RPMI7951 (cell line): ENCODE measurements around the gene ANO9. TPM values are rescaled to one million over a fixed set of nuclear protein-coding genes. Genes with fewer than 3 reads are reported as not detected.
A peak's percentile ranks its signal among the peaks of the same experiment; 100 is the strongest.

ENCODE experiments used
- DNase-seq: peaks from one replicate; pipeline ENCODE4 v3.0.0-alpha.2; 2012; ENCODE audit warnings: low read depth
- total RNA-seq: library from RNA; depleted of rRNA; stranded (reverse); fragments of >200 nt; shearing (Covaris generic); gene quantifications from 2 replicates; pipeline ENCODE4 v1.2.3, GENCODE V29; 2014

Gene ANO9
- total RNA-seq, 1 experiment from 2014 or later: not detected

GRCh38 chr11:452916-453527 is 11.2 kb upstream of the ANO9 start:
- no peak for DNase-seq

DNA sequence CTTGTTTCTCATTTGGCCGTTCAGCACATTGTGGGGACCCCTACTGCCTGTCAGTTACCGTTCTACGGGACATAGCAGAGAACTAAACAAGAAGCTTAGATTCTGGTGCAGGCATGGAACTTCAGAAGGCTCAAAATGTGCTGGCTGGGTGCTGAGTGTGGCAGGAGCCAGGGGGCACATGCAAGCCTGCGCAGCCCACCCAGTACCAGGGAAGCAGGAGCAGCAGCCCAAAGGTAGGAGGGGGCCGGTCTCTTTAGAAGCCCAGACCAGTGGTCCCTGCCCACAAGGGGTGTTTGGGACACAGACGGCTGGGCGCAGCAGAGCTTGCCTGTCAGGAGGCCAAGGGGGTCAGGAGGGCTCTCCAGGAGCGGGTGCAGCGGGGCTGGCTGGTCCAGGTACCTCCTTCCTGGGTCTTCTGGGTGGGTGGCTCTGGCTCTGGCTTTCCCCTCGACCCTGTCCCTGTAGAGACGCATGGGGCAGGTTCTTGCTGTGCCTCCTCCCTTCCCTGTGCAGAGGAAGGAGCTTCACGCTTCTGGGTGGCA is 10.5 kb upstream of the ANO9 start:
- no peak for DNase-seq

- DNase-seq: no peak
Measured at GRCh38 chr11:451738-452137, 9.9 kb upstream of the ANO9 start.

DNA sequence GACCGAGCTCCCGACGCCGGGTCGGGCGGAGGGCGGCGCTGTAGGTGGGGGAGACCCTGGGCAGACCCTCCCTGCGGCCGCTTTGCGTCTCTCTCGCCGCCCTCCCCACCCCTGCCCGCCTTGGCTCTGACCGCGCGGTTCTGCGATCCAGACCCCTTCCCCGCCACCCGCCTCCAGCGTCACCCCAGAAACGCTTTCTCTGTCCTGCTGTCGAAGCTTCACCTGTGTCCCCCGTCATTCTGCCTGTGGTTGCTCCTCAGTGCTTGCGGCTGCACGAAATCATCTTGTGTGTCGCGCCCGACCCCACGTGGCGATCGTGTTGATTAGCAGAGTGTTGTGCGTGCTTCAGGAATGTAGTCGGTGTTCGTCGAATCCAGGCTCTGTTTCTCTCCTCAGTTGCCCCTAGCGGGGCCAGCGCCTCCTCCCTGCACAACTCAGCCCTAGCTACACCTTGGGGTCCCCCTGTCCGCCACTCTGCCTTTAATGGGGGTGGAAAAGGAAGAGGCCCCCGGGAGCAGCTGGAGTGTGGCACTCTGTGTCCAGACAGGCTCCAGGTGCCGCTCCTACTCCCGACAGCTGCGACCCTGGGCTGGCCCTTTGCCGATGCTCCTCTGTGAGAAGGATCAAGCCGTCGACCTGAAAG is 9.1 kb upstream of the ANO9 start:
- DNase-seq: peak; percentile 67

GRCh38 chr11:449889-450808 is 8.3 kb upstream of the ANO9 start, which contains the start of gene PTDSS2:
TSS of gene PTDSS2 (plus strand) at chr11:450279. CDS start at chr11:450456, 177 bp downstream.
- DNase-seq: peak; percentile 92

- peak; percentile 82 for DNase-seq
Measured at GRCh38 chr11:447923-448731, 6.3 kb upstream of the ANO9 start.

DNA sequence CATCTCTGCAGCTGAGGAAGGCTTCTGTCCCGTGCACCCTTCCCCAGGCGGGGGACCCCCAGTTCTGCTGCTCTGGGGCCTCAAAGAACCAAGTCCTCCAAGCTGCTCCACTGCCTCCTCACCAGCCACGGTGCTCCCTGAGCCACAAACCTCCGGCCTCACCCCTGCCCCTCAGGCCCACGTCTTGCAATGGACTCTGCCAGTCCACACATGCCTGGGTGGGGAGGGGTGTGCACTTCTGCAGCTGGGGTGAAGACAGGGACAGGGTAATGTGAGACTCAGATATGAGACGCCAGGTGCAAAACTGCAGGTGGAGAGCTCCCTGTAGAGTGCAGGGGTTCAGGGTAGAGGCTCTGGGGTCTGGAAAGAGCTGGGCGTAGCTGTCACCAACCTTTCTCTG is 5.1 kb upstream of the ANO9 start:
- DNase-seq: no peak

DNA sequence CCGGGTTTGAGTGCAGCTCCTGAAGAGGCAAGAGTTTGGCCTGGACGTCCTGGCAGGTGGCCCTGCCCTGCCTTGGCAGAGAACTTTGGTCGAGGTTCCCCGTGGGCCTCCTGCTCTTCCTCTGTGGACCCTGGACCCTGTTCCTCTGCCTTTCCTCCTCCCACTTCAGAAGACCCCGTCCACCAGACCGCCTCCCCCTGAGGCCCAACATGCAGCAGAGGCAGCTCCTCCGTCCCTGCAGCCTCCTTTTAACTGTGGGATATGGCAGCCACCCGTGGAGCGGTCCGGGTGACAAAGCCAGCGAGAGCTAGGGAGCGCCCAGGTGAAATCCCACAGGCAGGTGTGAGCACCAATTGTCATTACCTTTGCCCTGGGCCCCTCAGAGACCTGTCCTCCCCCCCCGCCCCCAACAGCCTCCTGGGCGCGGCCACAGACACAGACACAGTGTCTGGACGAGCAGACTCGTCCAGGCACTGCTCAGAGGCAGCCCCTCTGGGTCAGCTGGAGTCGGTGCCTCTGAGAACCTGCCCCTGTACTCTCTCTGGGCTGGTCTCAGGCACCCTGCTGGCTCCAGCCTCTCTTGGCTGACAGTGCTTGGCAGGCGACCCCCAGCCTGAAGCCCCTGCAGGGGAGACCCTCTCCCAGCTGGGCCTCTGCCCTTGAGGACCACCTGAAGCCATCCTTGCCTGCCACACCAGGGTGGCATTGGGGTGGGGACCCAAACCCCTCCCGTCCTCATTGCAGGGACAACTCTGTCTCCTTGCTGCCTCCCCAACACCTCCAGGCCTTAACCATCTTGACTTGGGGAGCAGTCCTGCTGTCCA is 4.2 kb upstream of the ANO9 start:
- DNase-seq: no peak

DNA sequence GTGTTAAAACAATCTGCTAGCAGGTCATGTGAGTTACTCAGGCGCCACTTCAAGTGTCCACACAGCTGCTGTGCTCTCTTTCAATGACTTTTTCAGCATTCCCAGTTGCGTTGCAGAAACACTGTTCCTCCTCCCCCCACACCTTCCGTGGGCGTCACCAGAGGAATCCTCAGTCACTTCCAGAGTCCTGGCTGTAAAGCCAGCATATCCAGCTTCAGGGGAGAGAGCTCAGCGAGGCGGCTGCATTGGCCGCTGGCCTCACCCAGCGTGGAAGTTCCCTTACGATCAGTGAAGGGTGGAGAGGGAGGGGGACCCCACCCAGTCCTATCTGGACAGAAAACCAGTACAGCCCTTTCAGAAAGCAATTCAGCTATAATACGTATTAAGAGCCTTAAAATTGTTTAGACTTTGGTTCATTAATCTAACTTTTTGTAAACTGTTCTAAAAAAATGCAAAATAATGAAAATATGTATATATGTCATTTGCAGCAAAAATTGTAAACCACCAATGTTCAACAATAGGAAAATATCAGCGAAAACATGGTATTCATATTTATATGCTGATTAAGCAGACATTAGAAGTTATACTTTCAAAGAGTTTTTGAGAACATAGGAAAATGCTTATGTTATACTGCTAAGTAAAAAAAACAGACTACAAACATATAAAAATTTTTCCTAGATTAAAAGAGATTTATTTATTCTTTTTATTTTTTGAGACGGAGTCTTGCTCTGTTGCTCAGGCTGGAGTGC is 2.8 kb upstream of the ANO9 start:
- DNase-seq: peak; percentile 33

DNA sequence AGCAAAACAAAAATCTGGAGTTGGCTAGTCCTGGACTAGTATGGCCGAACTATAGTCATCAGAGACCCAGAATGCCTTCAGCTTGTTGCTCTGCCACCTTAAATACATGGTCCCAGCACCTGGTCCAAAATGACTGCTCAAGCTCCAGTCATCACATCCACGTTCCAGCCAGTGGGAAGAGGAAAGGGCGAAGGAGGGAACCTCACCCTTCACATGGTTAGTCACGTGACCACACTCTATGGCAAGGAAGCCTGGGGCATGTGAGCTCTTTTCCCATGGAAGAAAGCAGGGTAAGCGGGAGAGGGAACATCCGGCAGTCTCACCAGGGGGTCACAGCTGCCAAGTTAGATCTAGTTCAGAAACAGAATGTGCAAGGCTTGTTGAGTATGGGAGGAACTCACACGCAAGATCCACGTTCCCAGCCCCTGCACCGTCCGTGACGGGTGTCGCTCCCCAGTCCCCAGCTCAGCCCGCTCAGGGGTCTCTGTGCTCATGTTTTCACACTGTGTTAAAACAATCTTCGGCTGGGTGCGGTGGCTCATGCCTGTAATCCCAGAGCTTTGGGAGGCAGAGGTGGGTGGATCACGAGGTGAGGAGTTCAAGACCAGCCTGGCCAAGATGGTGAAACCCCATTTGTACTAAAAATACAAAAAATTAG is 1.9 kb upstream of the ANO9 start:
- DNase-seq: peak; percentile 62

GRCh38 chr11:442611-443081 is 835 bp upstream of the ANO9 start:
- DNase-seq: no peak

DNA sequence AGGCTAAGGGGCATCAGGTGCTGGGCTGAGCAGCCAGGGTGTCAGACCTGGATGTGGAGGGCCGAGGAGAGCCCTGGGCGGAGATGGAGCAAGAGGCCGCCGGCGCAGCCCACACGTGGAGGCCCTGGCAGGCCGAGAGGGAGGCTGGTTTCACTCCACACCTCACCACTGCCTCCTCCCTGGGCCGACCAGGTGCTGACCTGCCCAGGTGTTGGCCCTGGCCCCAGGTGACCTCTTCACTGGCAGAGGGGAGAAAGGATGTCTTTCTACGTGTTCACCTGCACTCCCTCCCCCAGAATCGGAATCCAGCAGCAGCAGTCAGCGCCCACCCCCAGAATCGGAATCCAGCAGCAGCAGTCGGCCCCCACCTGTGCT is 781 bp downstream of the ANO9 start:
- no peak for DNase-seq

GRCh38 chr11:440065-441042 is 1.5 kb downstream of the ANO9 start:
- DNase-seq: peak; percentile 29

GRCh38 chr11:439315-440064 is 2.3 kb downstream of the ANO9 start:
- no peak for DNase-seq

DNA sequence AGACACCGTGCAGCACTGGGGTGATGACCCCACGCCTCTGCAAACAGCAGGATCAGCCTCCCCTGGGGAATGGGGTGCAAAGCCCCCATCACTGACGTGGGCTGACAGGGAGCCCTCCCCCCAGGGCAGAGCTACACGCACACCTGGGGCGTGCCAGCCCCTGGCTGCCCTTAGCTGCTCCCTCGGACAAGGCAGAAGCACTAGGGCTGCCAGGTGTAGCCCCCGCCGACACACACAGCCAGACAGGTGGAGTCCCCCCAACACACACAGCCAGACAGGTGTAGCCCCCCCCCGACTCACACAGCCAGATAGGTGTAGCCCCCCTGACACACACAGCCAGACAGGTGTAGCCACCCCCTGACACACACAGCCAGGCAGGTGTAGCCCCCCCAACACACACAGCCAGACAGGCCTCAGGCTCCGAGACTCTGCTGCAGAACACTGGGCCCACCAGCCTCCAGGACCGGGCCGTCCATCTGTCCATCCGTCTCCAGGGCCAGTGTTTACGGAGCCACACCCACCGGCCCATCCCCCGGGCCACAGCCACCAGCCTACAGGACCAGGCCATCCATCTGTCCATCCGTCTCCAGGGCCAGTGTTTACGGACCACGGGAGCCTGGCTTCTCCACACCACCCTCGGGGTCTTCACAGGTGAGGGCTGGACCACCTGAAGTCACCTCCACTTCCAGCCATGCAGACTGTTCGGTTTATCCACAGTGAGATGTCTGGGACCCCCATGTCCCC is 3.5 kb downstream of the ANO9 start:
- DNase-seq: no peak

DNA sequence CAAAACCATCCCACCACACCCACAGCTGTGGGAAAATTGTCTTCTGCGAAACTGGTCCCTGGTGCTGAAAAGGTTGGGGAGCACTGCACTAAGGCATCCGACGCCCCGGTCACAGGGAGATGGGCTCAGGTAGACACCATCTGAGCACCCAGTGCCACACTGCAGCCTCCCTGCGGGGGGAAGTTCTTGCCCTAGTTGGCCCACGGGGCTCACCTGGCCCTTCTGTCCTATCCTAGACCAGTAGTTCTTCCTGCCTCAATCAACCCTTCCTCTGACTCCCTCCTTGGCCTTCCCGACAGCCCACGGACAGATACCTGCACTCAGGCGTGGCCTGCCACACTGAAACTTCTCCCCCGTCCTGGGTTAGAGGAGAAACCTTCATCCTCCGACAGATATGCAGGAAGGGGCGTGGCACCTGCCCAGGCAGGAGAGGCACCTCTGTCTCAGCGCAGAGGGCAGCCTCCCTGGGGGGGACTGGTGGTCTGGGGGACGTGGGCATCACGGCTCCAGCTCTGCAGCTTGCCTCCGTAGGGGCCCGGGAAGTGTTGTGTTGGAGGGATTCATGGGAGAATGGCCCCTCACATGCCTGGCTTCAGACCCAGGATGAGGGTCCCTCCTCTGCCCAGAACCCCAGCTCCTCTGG is 4.5 kb downstream of the ANO9 start:
- no peak for DNase-seq
